Kidney glomerular epithelial cell (primary cell): ENCODE measurements around the gene HMG20A.
A peak's percentile ranks its signal among the peaks of the same experiment; 100 is the strongest.

ENCODE experiments used
- DNase-seq: peaks from one replicate; lab custom pipeline; 2025; lab: John Stamatoyannopoulos, UW

The HMG20A gene

GRCh38 chr15:77500989-77501388 is 80.3 kb downstream of the HMG20A start:
- DNase-seq: no peak

- DNase-seq: no peak
Observed at GRCh38 chr15:77502379-77503095, 81.8 kb downstream of the HMG20A start.

GRCh38 chr15:77503240-77503639 is 82.6 kb downstream of the HMG20A start:
- DNase-seq: no peak

GRCh38 chr15:77503764-77504163 is 83.1 kb downstream of the HMG20A start:
- no peak for DNase-seq

- DNase-seq: no peak
Observed at GRCh38 chr15:77504306-77504705, 83.6 kb downstream of the HMG20A start.

- DNase-seq: no peak
Observed at GRCh38 chr15:77504871-77505270, 84.2 kb downstream of the HMG20A start.

GRCh38 chr15:77505556-77505955 is 84.9 kb downstream of the HMG20A start:
- DNase-seq: no peak

GRCh38 chr15:77506311-77507142 is 85.8 kb downstream of the HMG20A start:
- no peak for DNase-seq

- DNase-seq: no peak
Observed at GRCh38 chr15:77507143-77507897, 86.6 kb downstream of the HMG20A start.

GRCh38 chr15:77507911-77508310 is 87.2 kb downstream of the HMG20A start:
- DNase-seq: no peak

GRCh38 chr15:77508541-77509243 is 88.0 kb downstream of the HMG20A start:
- DNase-seq: peak; percentile 34

- DNase-seq: no peak
Observed at GRCh38 chr15:77510066-77511057, 89.7 kb downstream of the HMG20A start.

- no peak for DNase-seq
Observed at GRCh38 chr15:77511869-77512268, 91.2 kb downstream of the HMG20A start.

GRCh38 chr15:77513226-77513625 is 92.5 kb downstream of the HMG20A start:
- no peak for DNase-seq

- no peak for DNase-seq
Observed at GRCh38 chr15:77514641-77515402, 94.1 kb downstream of the HMG20A start.

GRCh38 chr15:77515613-77516012 is 94.9 kb downstream of the HMG20A start:
- DNase-seq: no peak

- DNase-seq: no peak
Observed at GRCh38 chr15:77516076-77516475, 95.4 kb downstream of the HMG20A start.

- DNase-seq: no peak
Observed at GRCh38 chr15:77516786-77517185, 96.1 kb downstream of the HMG20A start.

- no peak for DNase-seq
Observed at GRCh38 chr15:77517579-77517978, 96.9 kb downstream of the HMG20A start.

- no peak for DNase-seq
Observed at GRCh38 chr15:77518458-77518857, 97.8 kb downstream of the HMG20A start.
